ENCODE measurements around the gene RNF213.

Gene RNF213

DNA sequence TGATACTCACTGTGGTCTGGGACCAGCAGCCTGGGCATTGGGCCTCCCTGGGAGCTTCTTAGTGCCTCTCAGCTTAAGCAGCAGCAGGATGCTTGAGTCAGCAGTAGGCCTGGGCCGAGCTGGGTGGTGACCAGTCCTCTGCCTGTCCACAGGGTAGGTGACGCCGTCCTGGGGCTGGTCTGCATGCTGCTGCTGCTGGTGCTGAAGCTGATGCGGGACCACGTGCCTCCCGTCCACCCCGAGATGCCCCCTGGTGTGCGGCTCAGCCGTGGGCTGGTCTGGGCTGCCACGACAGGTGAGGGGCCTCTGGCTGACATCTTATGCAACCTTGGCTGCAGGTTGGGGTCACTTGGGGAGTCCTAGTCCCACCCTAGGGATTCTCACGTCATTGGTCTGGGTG lies 33.0 kb upstream of the RNF213 start:
- H3K36me3 ChIP-seq (replicated peaks; ENCODE audit: insufficient read depth, low read length) = no peaks in the 10 kb centered on the region
- H3K4me3 ChIP-seq (ENCODE audit: low read length) = no peak overlapping the region

DNA sequence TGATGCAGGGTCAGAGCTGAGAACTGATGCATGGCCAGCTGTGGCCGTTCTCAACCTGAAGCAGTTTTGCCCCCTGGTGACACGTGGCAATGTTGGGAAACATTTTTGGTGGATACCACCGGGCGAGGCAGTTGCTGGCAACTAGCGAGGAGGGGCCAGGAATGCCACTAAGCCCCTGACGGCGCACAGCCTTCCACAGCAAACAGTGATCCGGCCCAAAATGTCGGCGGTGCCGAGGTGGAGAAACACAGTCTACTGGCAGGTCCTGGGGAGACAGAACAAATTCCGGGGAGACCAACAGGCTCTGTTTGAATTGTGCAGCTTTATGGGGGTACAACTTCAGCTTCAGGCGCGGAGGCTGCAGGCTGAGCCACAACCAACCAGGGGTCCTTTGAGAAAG lies 32.2 kb upstream of the RNF213 start:
- H3K4me3 ChIP-seq (ENCODE audit: low read length) = no peak overlapping the region
- DNase-seq = no peak
- no peaks in the 10 kb centered on the region for H3K79me2 ChIP-seq (ENCODE audit: low read length)
- no peaks in the 10 kb centered on the region for H3K9me2 ChIP-seq (replicated peaks; ENCODE audit: insufficient read depth, low read length)
- no peaks in the 10 kb centered on the region for H3K4me1 ChIP-seq (ENCODE audit: low read length)
- no peaks in the 10 kb centered on the region for H3K9me3 ChIP-seq (replicated peaks; ENCODE audit: insufficient read depth, low read length)
- H3K9ac ChIP-seq (ENCODE audit: low read length) = no peak overlapping the region
- H2AFZ ChIP-seq (ENCODE audit: low read length) = no peak overlapping the region
- no peaks in the 10 kb centered on the region for H3K27me3 ChIP-seq (replicated peaks; ENCODE audit: insufficient read depth, low read length)
- no peaks in the 10 kb centered on the region for H3F3A ChIP-seq (ENCODE audit: insufficient read depth, low read length)
- TF ChIP-seq EZH2phosphoT487 (IDR thresholded peaks at IDR 0.05; ENCODE audit: low read length) (no peak), EZH2 (optimal IDR thresholded peaks at IDR 0.05; ENCODE audit: low read depth, low read length) (no peak)
- TF ChIP-seq, protein P1, sequence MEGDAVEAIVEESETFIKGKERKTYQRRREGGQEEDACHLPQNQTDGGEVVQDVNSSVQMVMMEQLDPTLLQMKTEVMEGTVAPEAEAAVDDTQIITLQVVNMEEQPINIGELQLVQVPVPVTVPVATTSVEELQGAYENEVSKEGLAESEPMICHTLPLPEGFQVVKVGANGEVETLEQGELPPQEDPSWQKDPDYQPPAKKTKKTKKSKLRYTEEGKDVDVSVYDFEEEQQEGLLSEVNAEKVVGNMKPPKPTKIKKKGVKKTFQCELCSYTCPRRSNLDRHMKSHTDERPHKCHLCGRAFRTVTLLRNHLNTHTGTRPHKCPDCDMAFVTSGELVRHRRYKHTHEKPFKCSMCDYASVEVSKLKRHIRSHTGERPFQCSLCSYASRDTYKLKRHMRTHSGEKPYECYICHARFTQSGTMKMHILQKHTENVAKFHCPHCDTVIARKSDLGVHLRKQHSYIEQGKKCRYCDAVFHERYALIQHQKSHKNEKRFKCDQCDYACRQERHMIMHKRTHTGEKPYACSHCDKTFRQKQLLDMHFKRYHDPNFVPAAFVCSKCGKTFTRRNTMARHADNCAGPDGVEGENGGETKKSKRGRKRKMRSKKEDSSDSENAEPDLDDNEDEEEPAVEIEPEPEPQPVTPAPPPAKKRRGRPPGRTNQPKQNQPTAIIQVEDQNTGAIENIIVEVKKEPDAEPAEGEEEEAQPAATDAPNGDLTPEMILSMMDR (IDR thresholded peaks at IDR 0.05; ENCODE audit: low read length) = no peak
- H3K36me3 ChIP-seq (replicated peaks; ENCODE audit: insufficient read depth, low read length) = no peaks in the 10 kb centered on the region
- H3K27ac ChIP-seq (ENCODE audit: low read length) = no peak overlapping the region
- H3K4me2 ChIP-seq (ENCODE audit: low read depth, low read length) = no peak overlapping the region
- H4K20me1 ChIP-seq (ENCODE audit: insufficient read depth, low read length) = no peaks in the 10 kb centered on the region

More for the DNA sequence above, 33.0 kb upstream of the RNF213 start:
- no peaks in the 10 kb centered on the region for H3K9me3 ChIP-seq (replicated peaks; ENCODE audit: insufficient read depth, low read length)
- H3F3A ChIP-seq (ENCODE audit: insufficient read depth, low read length) = no peaks in the 10 kb centered on the region
- no peaks in the 10 kb centered on the region for H3K9me2 ChIP-seq (replicated peaks; ENCODE audit: insufficient read depth, low read length)
- no peak overlapping the region for H3K27ac ChIP-seq (ENCODE audit: low read length)
- TF ChIP-seq, protein P1 (IDR thresholded peaks at IDR 0.05; ENCODE audit: low read length) = no peak
- no peak for DNase-seq
- H3K27me3 ChIP-seq (replicated peaks; ENCODE audit: insufficient read depth, low read length) = no peaks in the 10 kb centered on the region
- H3K4me2 ChIP-seq (ENCODE audit: low read depth, low read length) = no peak overlapping the region
- no peaks in the 10 kb centered on the region for H3K4me1 ChIP-seq (ENCODE audit: low read length)
- H2AFZ ChIP-seq (ENCODE audit: low read length) = no peak overlapping the region
- no peaks in the 10 kb centered on the region for H4K20me1 ChIP-seq (ENCODE audit: insufficient read depth, low read length)
- no peak overlapping the region for H3K9ac ChIP-seq (ENCODE audit: low read length)
- H3K79me2 ChIP-seq (ENCODE audit: low read length) = no peaks in the 10 kb centered on the region

DNA sequence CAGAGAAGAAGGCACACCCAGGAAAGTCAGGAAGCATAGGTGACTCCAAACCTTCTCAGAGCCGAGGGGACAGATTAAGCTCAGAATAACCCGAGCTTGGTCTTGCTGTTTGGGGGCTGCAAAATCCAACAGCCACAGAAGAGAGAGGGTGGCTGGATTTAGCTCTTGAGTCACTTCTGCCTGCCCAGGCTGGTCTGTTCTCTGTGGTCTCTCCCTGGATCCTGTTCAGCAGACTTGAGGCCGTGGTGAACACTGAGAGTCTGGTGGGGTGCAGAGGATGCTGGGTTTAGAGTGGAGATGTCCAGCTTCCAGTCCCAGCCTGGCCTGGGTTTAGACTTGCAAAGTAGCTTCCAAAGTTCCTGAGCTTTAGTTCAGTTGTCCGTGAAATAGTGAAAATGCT lies 31.6 kb upstream of the RNF213 start:
- Histone ChIP-seq H3F3A (ENCODE audit: insufficient read depth, low read length) (no peaks in the 10 kb centered on the region), H3K27me3 (replicated peaks; ENCODE audit: insufficient read depth, low read length) (no peaks in the 10 kb centered on the region), H2AFZ (ENCODE audit: low read length) (no peak overlapping the region), H3K79me2 (ENCODE audit: low read length) (no peaks in the 10 kb centered on the region), H3K4me1 (ENCODE audit: low read length) (no peaks in the 10 kb centered on the region), H3K36me3 (replicated peaks; ENCODE audit: insufficient read depth, low read length) (no peaks in the 10 kb centered on the region), H3K9ac (ENCODE audit: low read length) (no peak overlapping the region), H3K9me3 (replicated peaks; ENCODE audit: insufficient read depth, low read length) (no peaks in the 10 kb centered on the region), H3K9me2 (replicated peaks; ENCODE audit: insufficient read depth, low read length) (no peaks in the 10 kb centered on the region), H3K27ac (ENCODE audit: low read length) (no peak overlapping the region), H3K4me3 (ENCODE audit: low read length) (no peak overlapping the region), H4K20me1 (ENCODE audit: insufficient read depth, low read length) (no peaks in the 10 kb centered on the region), H3K4me2 (ENCODE audit: low read depth, low read length) (no peak overlapping the region)
- TF ChIP-seq EZH2 (optimal IDR thresholded peaks at IDR 0.05; ENCODE audit: low read depth, low read length) (no peak), EZH2phosphoT487 (IDR thresholded peaks at IDR 0.05; ENCODE audit: low read length) (no peak)
- TF ChIP-seq, protein P1 (IDR thresholded peaks at IDR 0.05; ENCODE audit: low read length) = no peak
- no peak for DNase-seq
